Ovary (tissue), 9 donors: ENCODE results near the gene TGFB1I1. TPM values are rescaled to one million over a fixed set of nuclear protein-coding genes. Genes with fewer than 3 reads are reported as not detected.
A peak's percentile ranks its signal among the peaks of the same experiment; 100 is the strongest.

Experiments used
- DNase-seq, 5 donors: peaks; one replicate each; pipeline ENCODE4 v3.0.0-alpha.2; 2019 to 2020
- H3K27ac ChIP-seq, 2 donors: fragments of 200-600 bp; one replicate each; pipeline versions ENCODE4 v1.5.1 to v1.8.0; 2019 to 2022
- H3K27me3 ChIP-seq: fragments of 200-600 bp; one replicate; pipeline ENCODE4 v1.8.0; 2022
- H3K36me3 ChIP-seq: fragments of 200-600 bp; sonication (generic); one replicate; pipeline ENCODE4 v1.5.1; 2019
- H3K4me1 ChIP-seq: one replicate; pipeline ENCODE4 v1.8.1; 2013; ENCODE audit warnings: mild to moderate bottlenecking, moderate library complexity; ENCODE audit not compliant: insufficient read depth
- H3K4me3 ChIP-seq: fragments of 200-600 bp; sonication (generic); one replicate; pipeline ENCODE4 v1.5.1; 2017
- H3K9me3 ChIP-seq, 2 donors: fragments of 200-600 bp in 1 of 2; sonication (generic) in 1 of 2; one replicate each; pipeline versions ENCODE4 v1.5.1 to v1.8.1; 2013 to 2019; ENCODE audit warnings: mild to moderate bottlenecking in 1 of 2, moderate library complexity in 1 of 2
- EP300 ChIP-seq: sonication (generic); formaldehyde crosslinking; IDR thresholded peaks from one replicate; pipeline ENCODE4 v1.6.1; 2017; ENCODE audit warnings: antibody characterized with exemption
- POLR2A ChIP-seq: fragments of 450-650 bp; IDR thresholded peaks from one replicate; pipeline ENCODE4 v1.6.1; 2017; ENCODE audit warnings: antibody characterized with exemption, mild to moderate bottlenecking, moderate library complexity
- WGBS, 3 donors: extraction: QIAGEN DNeasy Blood & Tissue Kit in 1 of 3; methylation state at CpG; one replicate each; pipeline versions ENCODE4 v1.1.5 to v1.1.7; 2013 to 2017; 5-methylcytosine and 5-hydroxymethylcytosine counted together
- intact Hi-C, 4 donors: fragments of 100-400 bp; cut with DNase I; formaldehyde crosslinking; loops; one replicate each; pipeline versions ENCODE4 v1.11.0 to v1.15.1; 2022 to 2023
- polyA plus RNA-seq, 2 donors: library from polyadenylated mRNA; stranded (reverse); fragments of 200-250 nt in 1 of 2; fragments of 350-450 nt in 1 of 2; fragmentation: Illumina TruSeq in 1 of 2; extraction: RNeasy Lipid Tissue Mini Kit (QIAGEN cat#74804) in 1 of 2; gene quantifications; one replicate each; pipeline ENCODE4 v1.2.3, GENCODE V29; 2013 to 2014
- total RNA-seq, 7 donors: library from RNA; depleted of rRNA in 2 of 7; stranded (reverse); fragments of >200 nt in 2 of 7; fragmentation: NEBNext Ultra II Directional in 3 of 7; extraction: Animal tissue kit (Norgen Biotek cat#: 25700) in 3 of 7; gene quantifications; one replicate each; pipeline versions ENCODE4 v1.1.0 to v1.2.4, GENCODE V29; 2016 to 2023
- TF ChIP-seq, protein P1 (sequence below), 3 donors: fragments of 450-650 bp in 2 of 3; fragments of 200-600 bp in 1 of 3; IDR thresholded peaks; one replicate each; pipeline versions ENCODE4 v1.5.1 to v1.8.0; 2016 to 2022; ENCODE audit warnings: antibody characterized with exemption in 3 of 3, mild to moderate bottlenecking in 1 of 3
- donor health status: DM: no; HTN: no; CAD: no; lungs with moderate emphysema.
- donor health status: DM: no; HTN: no; CAD: no.
- donor health status: Bipolar disorder and iron deficiency.
- donor health status: DM: yes; HTN: yes; CAD: no.
- donor health status: DM: no; HTN: no; CAD: no.
- donor health status: DM: yes; HTN: yes; CAD: no.

The TGFB1I1 gene
- total and polyA plus RNA-seq, 9 donors: 38.0 to 216 (median 124) TPM

DNA sequence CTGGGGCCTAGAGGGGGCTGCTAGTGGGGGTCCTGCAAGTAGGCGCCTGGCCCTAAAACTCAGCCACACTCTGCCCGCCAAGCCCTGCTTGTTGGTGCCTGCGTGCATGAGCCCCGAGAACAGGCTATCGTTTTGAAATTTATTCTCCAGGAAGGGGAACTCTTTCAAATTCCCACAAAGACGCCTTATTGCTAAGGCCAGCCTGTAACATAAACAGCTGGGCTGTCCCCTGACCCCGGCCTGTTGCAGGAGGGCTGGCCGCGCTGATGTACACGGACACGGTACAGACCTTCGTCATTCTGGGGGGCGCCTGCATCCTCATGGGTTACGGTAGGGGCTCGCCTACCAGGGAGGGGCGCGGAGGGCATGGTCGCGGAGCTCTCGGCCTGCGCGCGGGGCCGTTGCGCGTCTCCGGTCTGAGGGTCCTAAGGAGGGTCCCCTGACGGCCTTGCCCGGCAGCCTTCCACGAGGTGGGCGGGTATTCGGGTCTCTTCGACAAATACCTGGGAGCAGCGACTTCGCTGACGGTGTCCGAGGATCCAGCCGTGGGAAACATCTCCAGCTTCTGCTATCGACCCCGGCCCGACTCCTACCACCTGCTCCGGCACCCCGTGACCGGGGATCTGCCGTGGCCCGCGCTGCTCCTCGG is 15.2 kb downstream of the TGFB1I1 start:
- no peak overlapping the region for H3K27ac ChIP-seq
- H3K27me3 ChIP-seq: no peaks in the 10 kb centered on the region
- WGBS, 3 donors: 7 to 14% (median 13%) methylated on average over 22 to 48 of the region's 48 CpGs
- TF ChIP-seq, protein P1, sequence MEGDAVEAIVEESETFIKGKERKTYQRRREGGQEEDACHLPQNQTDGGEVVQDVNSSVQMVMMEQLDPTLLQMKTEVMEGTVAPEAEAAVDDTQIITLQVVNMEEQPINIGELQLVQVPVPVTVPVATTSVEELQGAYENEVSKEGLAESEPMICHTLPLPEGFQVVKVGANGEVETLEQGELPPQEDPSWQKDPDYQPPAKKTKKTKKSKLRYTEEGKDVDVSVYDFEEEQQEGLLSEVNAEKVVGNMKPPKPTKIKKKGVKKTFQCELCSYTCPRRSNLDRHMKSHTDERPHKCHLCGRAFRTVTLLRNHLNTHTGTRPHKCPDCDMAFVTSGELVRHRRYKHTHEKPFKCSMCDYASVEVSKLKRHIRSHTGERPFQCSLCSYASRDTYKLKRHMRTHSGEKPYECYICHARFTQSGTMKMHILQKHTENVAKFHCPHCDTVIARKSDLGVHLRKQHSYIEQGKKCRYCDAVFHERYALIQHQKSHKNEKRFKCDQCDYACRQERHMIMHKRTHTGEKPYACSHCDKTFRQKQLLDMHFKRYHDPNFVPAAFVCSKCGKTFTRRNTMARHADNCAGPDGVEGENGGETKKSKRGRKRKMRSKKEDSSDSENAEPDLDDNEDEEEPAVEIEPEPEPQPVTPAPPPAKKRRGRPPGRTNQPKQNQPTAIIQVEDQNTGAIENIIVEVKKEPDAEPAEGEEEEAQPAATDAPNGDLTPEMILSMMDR (IDR thresholded peaks at IDR 0.05): no peak
- no peak for TF ChIP-seq EP300
- no peaks in the 10 kb centered on the region for H3K36me3 ChIP-seq
- DNase-seq: no peak
- H3K4me3 ChIP-seq: peak overlapping the region; percentile 42
- no peaks in the 10 kb centered on the region for H3K9me3 ChIP-seq
- intact Hi-C loops: no loop called here
- H3K4me1 ChIP-seq: peaks cover 11% of the 10 kb centered on the region

DNA sequence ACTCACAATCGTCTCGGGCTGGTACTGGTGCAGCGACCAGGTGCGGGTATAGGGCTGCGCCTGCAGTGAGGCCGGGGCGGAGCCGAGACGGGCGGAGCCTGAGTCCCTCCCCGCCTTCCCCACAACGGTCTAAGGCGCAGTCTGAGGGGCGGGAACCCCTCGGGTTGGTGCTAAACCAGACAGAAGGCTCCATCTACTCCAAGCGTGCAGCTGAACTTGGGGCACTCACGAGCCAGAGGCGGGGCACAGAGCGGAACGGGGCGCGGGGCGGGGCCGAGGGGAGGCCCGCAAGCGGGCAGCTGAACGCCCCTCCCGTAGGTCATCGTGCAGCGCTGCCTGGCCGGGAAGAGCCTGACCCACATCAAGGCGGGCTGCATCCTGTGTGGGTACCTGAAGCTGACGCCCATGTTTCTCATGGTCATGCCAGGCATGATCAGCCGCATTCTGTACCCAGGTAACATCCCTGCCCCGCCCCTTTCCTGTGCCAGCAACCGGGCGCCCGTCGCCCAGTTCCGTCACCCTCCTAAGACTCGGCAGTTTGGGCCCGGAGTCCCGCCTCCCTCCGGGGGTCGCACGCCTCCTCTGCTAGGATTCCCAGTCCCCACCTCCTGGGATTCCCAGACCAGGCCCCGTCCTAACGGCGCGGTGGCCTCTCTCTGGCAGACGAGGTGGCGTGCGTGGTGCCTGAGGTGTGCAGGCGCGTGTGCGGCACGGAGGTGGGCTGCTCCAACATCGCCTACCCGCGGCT is 15.9 kb downstream of the TGFB1I1 start:
- H3K36me3 ChIP-seq: no peaks in the 10 kb centered on the region
- WGBS, 3 donors: 1 to 2% (median 1%) methylated on average over 34 to 60 of the region's 60 CpGs
- no peaks in the 10 kb centered on the region for H3K27me3 ChIP-seq
- no peaks in the 10 kb centered on the region for H3K9me3 ChIP-seq
- DNase-seq: peak in 2 of 5 donors; percentile 47 to 57
- intact Hi-C loops: no loop called here
- H3K27ac ChIP-seq: no peak overlapping the region
- peak overlapping the region; percentile 42 for H3K4me3 ChIP-seq
- peaks cover 11% of the 10 kb centered on the region for H3K4me1 ChIP-seq
- TF ChIP-seq, protein P1 (IDR thresholded peaks at IDR 0.05): no peak
- no peak for TF ChIP-seq POLR2A
- TF ChIP-seq EP300: no peak

DNA sequence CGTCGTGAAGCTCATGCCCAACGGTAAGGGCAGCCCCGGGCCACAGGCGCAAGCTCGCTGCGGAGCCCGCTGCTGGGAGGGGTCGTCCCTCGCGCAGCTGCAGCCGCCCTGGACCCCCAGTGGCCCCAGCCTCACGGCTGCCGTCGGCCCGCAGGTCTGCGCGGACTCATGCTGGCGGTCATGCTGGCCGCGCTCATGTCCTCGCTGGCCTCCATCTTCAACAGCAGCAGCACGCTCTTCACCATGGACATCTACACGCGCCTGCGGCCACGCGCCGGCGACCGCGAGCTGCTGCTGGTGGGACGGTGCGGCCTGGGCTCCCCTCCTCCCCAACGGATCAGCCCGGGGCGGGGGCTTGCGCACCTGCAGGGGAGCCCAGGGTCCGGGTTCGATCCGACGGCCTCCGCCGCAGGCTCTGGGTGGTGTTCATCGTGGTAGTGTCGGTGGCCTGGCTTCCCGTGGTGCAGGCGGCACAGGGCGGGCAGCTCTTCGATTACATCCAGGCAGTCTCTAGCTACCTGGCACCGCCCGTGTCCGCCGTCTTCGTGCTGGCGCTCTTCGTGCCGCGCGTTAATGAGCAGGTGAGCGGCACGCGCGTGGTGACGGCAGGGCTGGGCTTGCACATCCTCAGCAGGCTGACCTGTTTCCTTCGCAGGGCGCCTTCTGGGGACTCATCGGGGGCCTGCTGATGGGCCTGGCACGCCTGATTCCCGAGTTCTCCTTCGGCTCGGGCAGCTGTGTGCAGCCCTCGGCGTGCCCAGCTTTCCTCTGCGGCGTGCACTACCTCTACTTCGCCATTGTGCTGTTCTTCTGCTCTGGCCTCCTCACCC is 16.7 kb downstream of the TGFB1I1 start:
- Histone ChIP-seq H3K36me3 (no peaks in the 10 kb centered on the region), H3K4me3 (peak overlapping the region; percentile 42), H3K4me1 (peaks cover 11% of the 10 kb centered on the region), H3K27ac (no peak overlapping the region), H3K9me3 (no peaks in the 10 kb centered on the region), H3K27me3 (no peaks in the 10 kb centered on the region)
- no peak for TF ChIP-seq EP300
- TF ChIP-seq POLR2A: no peak
- TF ChIP-seq, protein P1 (IDR thresholded peaks at IDR 0.05): no peak
- intact Hi-C loops: no loop called here
- WGBS, 3 donors: 25 to 41% (median 36%) methylated on average over 60 to 77 of the region's 77 CpGs
- peak in 1 of 5 donors; percentile 46 for DNase-seq

DNA sequence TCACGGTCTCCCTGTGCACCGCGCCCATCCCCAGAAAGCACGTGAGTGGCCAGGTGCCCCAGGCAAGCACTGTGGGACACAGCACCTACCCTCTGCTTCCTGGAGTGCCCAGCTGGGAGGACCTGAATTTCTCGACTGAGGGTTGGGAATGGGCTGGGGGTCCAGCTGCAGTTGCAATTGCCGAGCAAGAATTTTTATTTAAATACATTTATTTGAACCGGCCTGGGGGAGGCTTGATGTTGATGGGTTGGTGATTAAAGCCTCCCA is 17.3 kb downstream of the TGFB1I1 start:
- no peak for TF ChIP-seq POLR2A
- TF ChIP-seq, protein P1 (IDR thresholded peaks at IDR 0.05): no peak
- TF ChIP-seq EP300: no peak
- H3K9me3 ChIP-seq: no peaks in the 10 kb centered on the region
- H3K27me3 ChIP-seq: no peaks in the 10 kb centered on the region
- intact Hi-C loops: no loop called here
- H3K4me1 ChIP-seq: peaks cover 11% of the 10 kb centered on the region
- 72 to 81% (median 76%) methylated on average over 7 of the region's 7 CpGs for WGBS, 3 donors
- no peak overlapping the region for H3K27ac ChIP-seq
- H3K4me3 ChIP-seq: no peak overlapping the region
- H3K36me3 ChIP-seq: no peaks in the 10 kb centered on the region
- DNase-seq: no peak
